Transverse colon (tissue), 4 donors: ENCODE results near the gene GLT8D2. TPM values are rescaled to one million over a fixed set of nuclear protein-coding genes. Genes with fewer than 3 reads are reported as not detected.

Source experiments
- DNase-seq: peaks from one replicate; pipeline ENCODE4 v3.0.0-alpha.2; 2019
- H3K27ac ChIP-seq, 4 donors: fragments of 200-600 bp; sonication (generic); 2 replicates each; pipeline ENCODE4 v1.5.1; 2016 to 2018; ENCODE audit warnings: inconsistent platforms in 4 of 4
- H3K27me3 ChIP-seq: fragments of 200-600 bp; sonication (generic); 2 replicates; pipeline ENCODE4 v1.5.1; 2017; ENCODE audit warnings: inconsistent platforms
- H3K36me3 ChIP-seq, 4 donors: fragments of 200-600 bp; sonication (generic); 2 replicates each; pipeline ENCODE4 v1.5.1; 2017 to 2019; ENCODE audit warnings: inconsistent platforms in 4 of 4
- H3K4me1 ChIP-seq, 4 donors: fragments of 200-600 bp; sonication (generic); 2 replicates each; pipeline ENCODE4 v1.5.1; 2017 to 2020; ENCODE audit warnings: inconsistent platforms in 4 of 4
- H3K4me3 ChIP-seq, 4 donors: fragments of 200-600 bp; sonication (generic); 1 replicate in 1 of 4; 2 replicates in 3 of 4; pipeline versions ENCODE4 v1.5.1 to v1.6.1; 2017 to 2019; ENCODE audit warnings: inconsistent platforms in 4 of 4
- H3K9me3 ChIP-seq, 2 donors: fragments of 200-600 bp; sonication (generic); 2 replicates each; pipeline ENCODE4 v1.5.1; 2017 to 2019; ENCODE audit warnings: inconsistent platforms in 2 of 2
- CTCF ChIP-seq, 5 experiments: fragments of 200-600 bp in 3 of 5; fragments of 450-650 bp in 2 of 5; sonication (generic) in 3 of 5; IDR thresholded peaks; 1 replicate in 2 of 5; 2 replicates in 3 of 5; pipeline ENCODE4 v1.5.1; 2016 to 2017; ENCODE audit warnings: antibody characterized with exemption in 5 of 5, inconsistent platforms in 3 of 5, mild to moderate bottlenecking in 2 of 5, moderate library complexity in 1 of 5
- EP300 ChIP-seq: sonication (generic); formaldehyde crosslinking; IDR thresholded peaks from one replicate; pipeline ENCODE4 v1.6.1; 2017; ENCODE audit warnings: antibody characterized with exemption, low read depth
- POLR2A ChIP-seq: fragments of 450-650 bp; IDR thresholded peaks from one replicate; pipeline ENCODE4 v1.6.1; 2016; ENCODE audit warnings: antibody characterized with exemption, mild to moderate bottlenecking, moderate library complexity
- POLR2AphosphoS5 ChIP-seq, 3 donors: sonication (generic); formaldehyde crosslinking; IDR thresholded peaks; one replicate each; pipeline ENCODE4 v1.6.1; 2016; ENCODE audit warnings: antibody characterized with exemption in 3 of 3
- WGBS, 2 donors: methylation state at CpG; one replicate each; pipeline ENCODE4 v1.1.5; 2018; ENCODE audit warnings: low coverage in 1 of 2; 5-methylcytosine and 5-hydroxymethylcytosine counted together
- in situ Hi-C, 4 donors: fragments of 200-750 bp; cut with MboI; loops; one replicate each; pipeline versions ENCODE4 v1.15.0 to v1.15.1; 2017; ENCODE audit warnings: low sequenced_read_pairs in 3 of 4, low pct_ligation_motif_present in 1 of 4, low pct_unique_long_range_greater_than_20kb in 1 of 4
- intact Hi-C: fragments of 100-400 bp; cut with DNase I; formaldehyde crosslinking; loops from one replicate; pipeline ENCODE4 v1.15.1; 2023; ENCODE audit warnings: low total_unique reads
- total RNA-seq, 4 donors: library from RNA; depleted of rRNA; stranded (reverse); fragments of >200 nt; gene quantifications; one replicate each; pipeline ENCODE4 v1.1.0, GENCODE V29; 2016

Gene GLT8D2
- total RNA-seq, 4 donors from 2014 or later: 1.1 to 21.3 (median 3.8) TPM

GRCh38 chr12:104064031-104064841, 14.2 kb upstream of the GLT8D2 start, which contains the start of gene HCFC2:
Gene HCFC2, plus strand, starts transcription at chr12:104064531. Its CDS starts 30 bp downstream, at chr12:104064561.
- DNase-seq: peak; percentile 93
- intact Hi-C loops: no loop called here
- Histone ChIP-seq H3K4me3 (peak within 1 kb of the TSS; percentile 65 to 94 (median 78)), H3K27ac (peak within 1 kb of the TSS; percentile 88 to 92 (median 91)), H3K36me3 (peaks cover 0 to 10% (median 0%) of the 10 kb centered on the region in 4 donors), H3K9me3 (no peaks in the 10 kb centered on the region), H3K27me3 (no peaks in the 10 kb centered on the region), H3K4me1 (peaks cover 10 to 29% (median 18%) of the 10 kb centered on the region in 4 donors)
- in situ Hi-C loops: no loop called here
- 0% methylated on average over 50 of the region's 74 CpGs; no CpG with 5 or more reads in 1 of the 2 donors for WGBS, 2 donors
- peak; percentile 78 to 88 (median 84) for TF ChIP-seq POLR2AphosphoS5 (IDR thresholded peaks at IDR 0.05)
- TF ChIP-seq EP300: no peak
- peak; percentile 62 for TF ChIP-seq POLR2A

- peak overlapping the region; percentile 65 to 94 (median 78) for H3K4me3 ChIP-seq
- H3K4me1 ChIP-seq: peaks cover 10 to 29% (median 18%) of the 10 kb centered on the region in 4 donors
- in situ Hi-C loops (no loop called here), intact Hi-C loops (no loop called here)
- H3K27me3 ChIP-seq: no peaks in the 10 kb centered on the region
- H3K9me3 ChIP-seq: no peaks in the 10 kb centered on the region
- TF ChIP-seq POLR2A (no peak), CTCF (IDR thresholded peaks at IDR 0.05) (no peak), POLR2AphosphoS5 (IDR thresholded peaks at IDR 0.05) (no peak), EP300 (no peak)
- WGBS, 2 donors: 0% methylated on average over 1 to 5 of the region's 7 CpGs
- DNase-seq: no peak
- peaks cover 0 to 8% (median 0%) of the 10 kb centered on the region in 4 donors for H3K36me3 ChIP-seq
- peak overlapping the region; percentile 88 to 92 (median 91) for H3K27ac ChIP-seq
Observed at GRCh38 chr12:104063712-104064030, 13.7 kb upstream of the GLT8D2 start.

- TF ChIP-seq CTCF (IDR thresholded peaks at IDR 0.05) (no peak), POLR2A (no peak), EP300 (no peak), POLR2AphosphoS5 (IDR thresholded peaks at IDR 0.05) (no peak)
- 17 to 62% methylated on average over 1 to 2 of the region's 2 CpGs for WGBS, 2 donors
- no peak for DNase-seq
Observed at GRCh38 chr12:104060791-104061190, 10.8 kb upstream of the GLT8D2 start.

GRCh38 chr12:104059963-104060362, 10.0 kb upstream of the GLT8D2 start:
- in situ Hi-C loops (no loop called here), intact Hi-C loops (no loop called here)
- H3K4me3 ChIP-seq: no peak overlapping the region
- no peaks in the 10 kb centered on the region for H3K9me3 ChIP-seq
- TF ChIP-seq POLR2AphosphoS5 (IDR thresholded peaks at IDR 0.05) (no peak), EP300 (no peak), POLR2A (no peak)
- WGBS, 2 donors: 68 to 90% methylated on average over 2 of the region's 2 CpGs
- H3K4me1 ChIP-seq: peaks cover 0 to 17% (median 12%) of the 10 kb centered on the region in 4 donors
- H3K27ac ChIP-seq: no peak overlapping the region
- H3K27me3 ChIP-seq: no peaks in the 10 kb centered on the region
- DNase-seq: no peak
- no peaks in the 10 kb centered on the region for H3K36me3 ChIP-seq

More at GRCh38 chr12:104060791-104061190, 10.8 kb upstream of the GLT8D2 start:
- Histone ChIP-seq H3K9me3 (no peaks in the 10 kb centered on the region), H3K36me3 (no peaks in the 10 kb centered on the region), H3K27me3 (no peaks in the 10 kb centered on the region), H3K27ac (no peak overlapping the region), H3K4me1 (peaks cover 7 to 21% (median 16%) of the 10 kb centered on the region in 4 donors), H3K4me3 (no peak overlapping the region)
- intact Hi-C loops: no loop called here
- in situ Hi-C loops: no loop called here

GRCh38 chr12:104058802-104059201, 8.8 kb upstream of the GLT8D2 start:
- in situ Hi-C loops: no loop called here
- DNase-seq: no peak
- H3K27ac ChIP-seq: no peak overlapping the region
- TF ChIP-seq POLR2A: no peak
- TF ChIP-seq CTCF (IDR thresholded peaks at IDR 0.05): no peak
- no peak for TF ChIP-seq POLR2AphosphoS5 (IDR thresholded peaks at IDR 0.05)
- TF ChIP-seq EP300: no peak
- H3K27me3 ChIP-seq: no peaks in the 10 kb centered on the region
- intact Hi-C loops: no loop called here
- peaks cover 0 to 17% (median 12%) of the 10 kb centered on the region in 4 donors for H3K4me1 ChIP-seq
- H3K36me3 ChIP-seq: no peaks in the 10 kb centered on the region
- H3K9me3 ChIP-seq: no peaks in the 10 kb centered on the region
- WGBS, 2 donors: 79 to 100% methylated on average over 2 to 4 of the region's 4 CpGs
- no peak overlapping the region for H3K4me3 ChIP-seq
